Measurements from ENCODE around the gene SCUBE3.

Gene SCUBE3

DNA sequence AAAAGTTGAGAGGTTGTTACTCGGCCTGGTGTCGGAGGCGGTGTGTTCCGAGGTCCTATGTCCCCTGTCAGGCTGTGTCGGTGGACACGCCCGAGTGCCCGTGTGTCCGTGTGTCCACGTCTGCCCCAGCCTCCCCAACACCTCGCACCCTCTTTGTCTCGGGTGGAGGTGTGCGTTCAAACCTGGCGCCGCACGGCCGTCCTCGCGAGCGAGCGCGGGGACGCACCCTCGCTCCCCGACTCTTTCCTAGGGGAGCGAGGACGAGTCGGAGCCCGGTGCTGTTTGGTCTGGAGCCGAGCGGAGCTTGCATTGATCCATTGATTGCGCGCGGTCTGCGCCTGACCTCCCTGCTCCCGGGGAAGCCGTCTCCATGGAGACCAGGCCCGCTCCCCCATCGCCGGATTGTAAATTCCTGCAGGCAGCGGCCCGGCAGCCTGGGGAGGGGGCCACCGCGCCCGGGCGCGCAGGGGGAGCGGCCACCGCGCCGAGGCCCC is 411 bp upstream of the SCUBE3 start:
- DNase-seq, result peak; percentile 29

DNA sequence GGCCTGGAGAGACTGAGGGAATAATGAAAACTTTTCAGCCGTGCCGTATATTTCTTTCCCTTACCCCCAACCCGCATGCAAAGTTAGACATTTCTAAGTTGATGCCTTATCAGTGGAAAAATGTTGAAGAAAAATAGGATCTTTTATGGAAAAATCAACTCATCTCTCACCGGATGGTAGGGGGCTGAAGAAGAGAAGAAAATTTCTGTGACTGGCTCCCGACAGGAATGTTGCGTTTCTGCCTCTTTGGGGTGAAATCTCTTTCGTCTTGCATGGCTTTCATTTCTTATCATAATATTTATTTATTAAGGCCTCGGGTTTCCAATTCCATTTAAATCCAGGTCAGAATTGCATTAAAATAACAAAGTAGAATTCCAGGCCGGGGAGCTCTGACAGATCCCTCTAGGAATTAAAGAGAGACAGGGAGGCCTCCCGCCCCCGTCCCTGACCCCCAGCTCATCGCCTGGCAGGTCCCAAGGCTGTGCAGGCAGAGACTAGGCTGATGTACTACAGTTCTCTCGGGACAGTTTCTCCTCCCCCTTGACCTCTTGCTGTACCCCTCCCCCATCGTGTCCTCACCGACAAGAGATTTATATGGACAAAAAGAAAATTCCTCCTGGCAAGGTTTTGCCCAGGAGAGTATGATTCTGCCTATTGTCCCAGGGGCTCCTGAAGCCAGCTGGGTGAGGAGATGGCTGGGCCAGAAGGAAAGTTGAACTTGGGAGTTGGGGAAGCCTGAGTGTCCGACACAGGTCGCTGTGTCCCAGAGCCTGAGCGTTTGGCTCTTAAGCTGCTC is 1.3 kb downstream of the SCUBE3 start:
- peak; percentile 53 for DNase-seq

DNA sequence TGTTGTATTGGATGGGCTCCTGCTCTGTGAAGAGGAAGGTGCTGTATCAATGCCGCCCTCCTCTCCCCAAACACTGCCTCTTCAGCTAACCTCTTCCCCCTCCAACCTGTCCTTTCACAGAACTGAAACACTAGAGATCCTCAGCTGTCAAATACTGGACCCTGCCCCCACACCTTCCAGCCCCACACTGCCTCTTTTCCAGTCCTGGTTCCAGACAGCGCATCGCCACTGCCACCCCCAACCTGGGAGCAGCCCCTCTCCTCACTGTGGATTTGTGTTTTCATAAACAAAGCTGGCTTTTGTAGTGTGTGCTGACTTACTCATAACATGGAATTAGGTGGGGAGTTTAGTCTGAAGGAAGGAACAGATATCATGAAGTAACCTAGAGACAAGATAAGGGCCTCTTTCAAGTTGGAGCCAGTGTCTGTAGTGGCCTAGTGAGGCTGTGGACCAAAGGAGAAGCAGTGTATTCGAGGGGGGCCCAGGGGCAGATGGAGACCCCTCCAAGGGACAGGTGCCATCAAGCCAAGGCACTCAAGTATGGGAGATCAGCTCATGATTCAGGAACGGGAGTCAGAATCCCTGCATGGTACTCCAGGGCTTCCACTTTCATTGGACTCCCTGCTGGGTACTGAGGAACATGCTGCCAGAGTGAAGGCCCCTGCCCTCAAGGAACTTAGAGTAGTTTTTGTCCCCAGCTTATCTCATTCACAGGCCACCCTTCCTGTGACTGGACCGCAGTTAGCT is 2.1 kb downstream of the SCUBE3 start:
- no peak for DNase-seq

DNA sequence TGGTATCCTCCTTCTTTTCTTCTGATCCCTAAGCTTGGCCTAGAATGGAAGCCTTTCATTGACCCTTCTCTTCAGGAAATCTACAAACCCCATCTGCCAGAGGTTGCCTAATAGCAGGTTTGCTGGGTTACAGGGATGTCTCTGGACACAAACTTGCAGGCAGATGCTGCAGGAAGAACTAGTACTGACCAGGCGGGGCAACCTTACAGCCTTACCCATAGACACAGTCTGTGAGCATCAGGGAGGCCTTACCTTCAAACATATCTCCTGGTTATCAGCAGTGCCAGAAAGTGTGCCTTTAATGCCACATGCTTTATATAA is 2.6 kb downstream of the SCUBE3 start:
- no peak for DNase-seq

- no peak for DNase-seq
Observed at GRCh38 chr6:35216851-35217811, 3.4 kb downstream of the SCUBE3 start.

- peak; percentile 59 for DNase-seq
Observed at GRCh38 chr6:35218021-35218420, 4.3 kb downstream of the SCUBE3 start.

GRCh38 chr6:35218456-35218855 is 4.7 kb downstream of the SCUBE3 start:
- no peak for DNase-seq

DNA sequence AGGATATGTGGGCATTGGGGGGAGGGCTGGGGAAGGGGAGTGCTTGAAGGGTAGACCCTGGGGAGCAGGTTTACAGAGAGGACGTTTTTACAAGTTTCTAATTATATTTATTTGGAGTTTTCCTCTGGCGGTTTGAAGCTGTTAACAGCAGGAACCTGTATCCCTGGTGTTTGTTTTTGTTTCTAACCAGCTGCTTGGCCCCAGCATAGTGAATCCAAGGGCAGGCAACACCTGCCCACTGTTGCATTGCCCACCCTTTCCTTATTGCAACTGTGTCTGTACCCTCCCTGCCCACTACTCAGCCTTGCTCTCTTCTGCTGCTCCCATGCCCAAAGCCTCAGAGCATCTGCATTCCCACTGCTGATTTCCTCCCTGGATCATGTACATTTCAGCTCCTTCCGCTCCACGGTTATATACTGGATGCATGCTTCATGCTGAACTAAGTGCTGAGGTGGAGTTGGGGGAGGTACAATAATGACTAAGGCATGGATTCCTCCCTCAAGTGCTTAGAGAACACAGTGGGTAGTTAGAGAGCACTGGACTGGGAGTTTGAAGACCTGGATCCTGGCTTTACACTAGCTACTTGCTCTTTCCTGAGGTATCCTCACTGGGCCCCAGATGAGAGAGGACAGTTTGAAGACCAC is 6.0 kb downstream of the SCUBE3 start:
- no peak for DNase-seq

- DNase-seq, result no peak
Observed at GRCh38 chr6:35220711-35221110, 7.0 kb downstream of the SCUBE3 start.

- DNase-seq, result no peak
Observed at GRCh38 chr6:35223396-35223795, 9.6 kb downstream of the SCUBE3 start.

- no peak for DNase-seq
Observed at GRCh38 chr6:35224720-35225119, 11.0 kb downstream of the SCUBE3 start.

DNA sequence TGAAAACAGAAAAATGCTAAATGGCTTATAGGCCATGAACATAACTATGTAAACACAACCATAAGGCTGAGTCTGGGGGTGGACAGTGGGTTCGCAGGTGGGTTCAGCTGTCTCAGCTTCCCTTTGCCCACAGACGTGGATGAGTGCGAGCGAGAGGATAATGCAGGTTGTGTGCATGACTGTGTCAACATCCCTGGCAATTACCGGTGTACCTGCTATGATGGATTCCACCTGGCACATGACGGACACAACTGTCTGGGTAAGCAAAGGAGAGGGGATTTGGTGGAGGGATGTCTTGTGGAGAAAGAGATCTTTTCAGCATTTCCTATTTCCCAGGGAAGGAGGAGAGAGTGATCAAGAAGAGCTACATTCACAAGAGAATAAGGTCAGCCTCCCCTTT is 14.7 kb downstream of the SCUBE3 start:
- DNase-seq, result no peak

DNA sequence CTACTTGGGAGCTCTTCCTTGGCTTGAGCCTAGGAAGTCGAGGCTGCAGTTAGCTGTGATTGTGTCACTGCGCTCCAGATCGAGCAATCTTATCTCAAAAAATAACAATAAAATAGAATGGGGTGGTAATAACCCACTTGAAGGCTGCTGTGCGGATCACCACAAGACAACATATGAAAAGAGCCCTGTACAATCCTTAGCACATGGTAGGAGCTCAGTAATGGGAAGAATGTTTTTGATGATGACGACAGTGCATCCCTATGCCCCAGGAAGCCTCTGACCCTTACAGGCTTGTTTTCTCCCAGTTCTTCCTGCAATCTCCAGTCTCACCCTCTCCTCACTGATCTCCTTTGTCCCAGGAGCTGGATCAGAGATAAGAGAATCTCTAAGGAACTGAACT is 15.5 kb downstream of the SCUBE3 start:
- no peak for DNase-seq

DNA sequence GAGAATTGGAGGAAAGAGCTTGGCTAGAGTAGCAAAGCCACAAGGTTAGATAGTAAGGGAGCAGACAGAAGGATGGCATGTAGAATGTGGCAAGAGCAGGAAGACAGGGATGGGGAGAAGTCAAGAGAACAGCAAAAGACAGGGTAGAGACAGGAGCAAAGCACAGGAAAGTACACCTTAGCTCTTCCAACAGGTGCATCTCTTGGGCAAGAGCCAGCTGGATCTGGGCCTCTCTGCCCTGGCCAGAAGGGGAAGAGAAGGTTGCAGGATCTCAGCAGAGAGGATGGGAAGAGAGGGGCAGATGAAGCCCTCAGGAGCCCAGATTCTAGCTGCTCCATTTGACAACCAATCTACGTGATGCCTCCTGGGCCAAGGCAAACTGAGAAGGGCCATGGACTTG is 16.7 kb downstream of the SCUBE3 start:
- no peak for DNase-seq

DNA sequence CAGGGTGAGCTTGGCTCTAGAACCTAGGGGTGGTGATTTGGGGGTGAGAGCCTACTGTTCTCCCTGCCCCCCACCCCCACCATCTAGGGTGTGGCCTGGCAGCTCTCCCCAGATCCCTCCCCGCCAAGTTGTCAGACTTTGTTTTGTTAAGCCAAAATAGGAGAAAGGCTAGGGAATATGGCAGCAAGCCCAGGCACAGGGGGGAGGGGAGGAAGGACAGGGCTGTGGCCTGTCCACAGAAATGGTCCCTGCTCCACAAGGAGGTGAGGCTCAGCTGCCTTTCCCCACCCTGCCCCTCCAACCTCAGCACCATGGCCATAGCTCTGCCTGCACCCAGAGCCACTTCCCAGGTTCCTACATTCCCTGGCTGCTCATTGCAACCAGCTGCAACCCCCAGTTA is 17.2 kb downstream of the SCUBE3 start:
- peak; percentile 66 for DNase-seq

- DNase-seq, result no peak
Observed at GRCh38 chr6:35231563-35231962, 17.8 kb downstream of the SCUBE3 start.

GRCh38 chr6:35234901-35235300 is 21.1 kb downstream of the SCUBE3 start:
- no peak for DNase-seq

GRCh38 chr6:35236223-35236622 is 22.5 kb downstream of the SCUBE3 start:
- DNase-seq, result no peak

- DNase-seq, result no peak
Observed at GRCh38 chr6:35237476-35237875, 23.7 kb downstream of the SCUBE3 start.

GRCh38 chr6:35238843-35239289 is 25.1 kb downstream of the SCUBE3 start:
- DNase-seq, result peak; percentile 44

- no peak for DNase-seq
Observed at GRCh38 chr6:35239581-35239980, 25.8 kb downstream of the SCUBE3 start.
